ENCODE data around the gene RPS6KB1. TPM values are rescaled to one million over a fixed set of nuclear protein-coding genes. Genes with fewer than 3 reads are reported as not detected.

Gene RPS6KB1
- total and polyA plus RNA-seq, 9 of the 15 experiments (the other 6 are each of a cell fraction or from before 2014, with no cell fraction given), result 8.8 to 60.7 (median 35.1) TPM

- TF ChIP-seq CTCFL (IDR thresholded peaks at IDR 0.05; ENCODE audit: borderline replicate concordance, insufficient read depth, low read depth, low read length, poor library complexity, severe bottlenecking) (peak; percentile 66), MAFF (IDR thresholded peaks at IDR 0.05; ENCODE audit: low read length) (peak; percentile 53; the same call in 1 of the 2 replicates), ZBTB2 (IDR thresholded peaks at IDR 0.05) (no peak), NFYB (IDR thresholded peaks at IDR 0.05; ENCODE audit: extremely low read depth, insufficient read length) (no peak), ILF3 (IDR thresholded peaks at IDR 0.05; ENCODE audit: borderline replicate concordance) (no peak), ZNF592 (IDR thresholded peaks at IDR 0.05) (peak; percentile 84), MIER1 (IDR thresholded peaks at IDR 0.05; ENCODE audit: low read depth) (no peak), ZNF444 (CRISPR knock-in tag; IDR thresholded peaks at IDR 0.05) (no peak), CREB3L1 (IDR thresholded peaks at IDR 0.05; ENCODE audit: borderline replicate concordance, low read depth) (no peak), ZFP30 (CRISPR knock-in tag; IDR thresholded peaks at IDR 0.05; ENCODE audit: borderline replicate concordance) (no peak), GTF2E2 (tag; IDR thresholded peaks at IDR 0.05) (no peak), CXXC5 (CRISPR knock-in tag; IDR thresholded peaks at IDR 0.05) (no peak), TAF9B (IDR thresholded peaks at IDR 0.05; ENCODE audit: partially characterized antibody) (no peak), ZNF766 (CRISPR knock-in tag; conservative IDR thresholded peaks at IDR 0.05) (0 out of 2 replicates have a peak, but pooled peaks have one; percentile 28)
These were observed 39.6 kb upstream of the RPS6KB1 start (continued) for GRCh38 chr17:59853168-59853918.
